ENCODE results near the gene NPFFR1.
"Not testable (repeated sequence)": the region's sequence is repeated elsewhere in the genome, so short reads cannot be mapped to it uniquely, and the experiment has no call there.

Gene NPFFR1

GRCh38 chr10:70222811-70223447 lies 60.9 kb downstream of the NPFFR1 start:
- not testable (repeated sequence) for DNase-seq (ENCODE audit: low spot score)

- DNase-seq (ENCODE audit: low spot score) = no peak
Observed at GRCh38 chr10:70222340-70222794, 61.4 kb downstream of the NPFFR1 start.

DNA sequence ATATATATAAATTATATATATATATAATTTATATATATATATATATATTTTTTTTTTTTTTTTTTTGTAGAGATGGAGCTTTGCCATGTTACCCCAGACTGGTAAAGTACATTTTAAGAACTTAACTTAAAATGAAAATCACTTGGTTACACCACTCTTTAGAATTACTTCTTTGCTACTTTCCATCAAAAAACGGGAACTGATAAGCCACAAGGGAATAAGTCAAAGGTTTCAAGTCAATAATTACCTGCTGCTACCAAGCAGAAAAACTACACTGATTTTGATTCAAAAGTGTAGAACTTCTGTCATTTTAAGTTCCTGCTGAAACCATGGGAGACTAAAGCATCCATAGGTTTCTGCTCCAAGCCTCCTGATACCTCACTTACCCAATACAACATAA lies 62.8 kb downstream of the NPFFR1 start:
- DNase-seq (ENCODE audit: low spot score) = no peak

GRCh38 chr10:70212879-70213278 lies 70.9 kb downstream of the NPFFR1 start:
- DNase-seq (ENCODE audit: low spot score) = no peak

DNA sequence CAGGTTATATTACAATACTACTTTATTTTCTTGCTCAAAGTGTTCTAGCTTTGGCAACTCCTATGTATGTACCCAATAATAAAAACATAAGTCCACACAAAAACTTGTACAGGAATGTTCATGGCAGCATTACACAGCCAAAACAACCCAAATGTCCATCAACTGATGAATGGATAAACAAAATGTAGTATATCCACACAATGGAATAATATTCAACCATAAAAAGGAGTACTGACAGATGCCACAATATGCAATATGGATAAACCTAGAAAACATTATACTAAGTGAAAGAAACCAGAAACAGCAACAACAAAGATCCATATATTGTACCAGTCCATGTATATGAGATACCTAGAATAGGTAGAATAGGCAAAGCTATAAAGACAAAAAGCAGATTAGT lies 71.5 kb downstream of the NPFFR1 start:
- no peak for DNase-seq (ENCODE audit: low spot score)

GRCh38 chr10:70206762-70207161 lies 77.0 kb downstream of the NPFFR1 start:
- DNase-seq (ENCODE audit: low spot score) = no peak

GRCh38 chr10:70201105-70201504 lies 82.7 kb downstream of the NPFFR1 start:
- DNase-seq (ENCODE audit: low spot score) = no peak

DNA sequence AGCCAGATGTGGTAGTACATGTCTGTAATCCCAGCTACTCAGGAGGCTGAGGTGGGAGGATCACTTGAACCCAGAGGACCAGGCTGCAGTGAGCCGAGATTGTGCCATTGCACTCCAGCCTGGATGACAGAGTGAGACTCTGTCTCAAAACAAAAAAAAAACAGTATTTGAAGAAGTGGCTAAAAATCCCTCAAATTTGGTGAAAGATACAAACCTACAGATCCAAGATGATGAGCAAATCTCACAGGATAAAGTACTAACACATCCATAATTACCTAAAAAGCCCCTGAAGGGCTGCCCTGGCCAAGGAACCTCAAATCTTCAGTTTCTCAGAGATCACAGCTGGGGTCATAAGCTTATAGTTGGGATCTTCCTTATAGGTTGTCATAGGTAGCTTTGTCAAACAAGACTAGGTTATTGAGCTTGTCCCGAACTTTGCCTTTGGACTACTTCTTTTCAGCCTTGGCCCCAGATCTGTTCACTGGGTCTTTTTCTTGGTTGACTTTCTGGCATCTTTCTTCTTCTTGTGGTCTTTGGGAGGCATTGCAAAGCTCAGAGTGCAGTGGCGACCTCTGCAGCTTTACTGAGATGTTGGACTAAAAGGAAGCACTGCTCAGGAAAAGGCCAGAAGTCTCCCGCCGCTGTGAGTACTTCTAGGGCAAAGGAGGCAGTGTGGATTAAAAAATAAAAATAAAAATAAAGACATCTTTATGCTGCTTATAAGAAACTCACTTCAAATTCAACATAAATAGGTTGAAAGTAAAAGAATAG lies 84.9 kb downstream of the NPFFR1 start:
- DNase-seq (ENCODE audit: low spot score) = peak; percentile 10
